HepG2 (cell line): ENCODE data around the gene IFT122. TPM values are rescaled to one million over a fixed set of nuclear protein-coding genes. Genes with fewer than 3 reads are reported as not detected.

Experiments used
- ATAC-seq: fragments of 200-7000 bp; cut with Tn5 transposase; 3 replicates; pipeline ENCODE4 v1.9.1; 2020; ENCODE audit warnings: mild to moderate bottlenecking, moderate library complexity
- BruUV-seq: library from RNA; stranded (reverse); fragments of 400-500 nt; replicated peaks from 2 replicates; lab custom pipeline; 2021; lab: Mats Ljungman, UMichigan
- CTCF ChIA-PET: fragments of 300-600 bp; formaldehyde crosslinking; extraction: SDS; loops from one replicate; lab custom pipeline; 2021; ENCODE audit warnings: low total read pairs, inconsistent platforms, low intra/inter-chr PET ratio; lab: Yijun Ruan, JAX
- POLR2A ChIA-PET: fragments of 350-600 bp; sonication (Branson Sonifier 250); formaldehyde crosslinking; loops from one replicate; lab custom pipeline; 2020; ENCODE audit warnings: antibody characterized with exemption, inconsistent platforms; lab: Yijun Ruan, JAX
- DNase-seq: peaks from one replicate; pipeline ENCODE4 v3.0.0-alpha.2; 2015; ENCODE audit warnings: low spot score
- FAIRE-seq: peaks from 3 replicates; lab custom pipeline; 2011; peaks lifted over from hg19 to GRCh38; lab: Jason Lieb, UNC
- H2AFZ ChIP-seq: one replicate; pipeline ENCODE4 v1.6.1; 2011; ENCODE audit warnings: low read length, inconsistent platforms
- H3K27ac ChIP-seq: fragments of 300-600 bp; 3 replicates; pipeline ENCODE4 v1.8.0; 2011; ENCODE audit warnings: mixed run types, mild to moderate bottlenecking, mixed read lengths, low read length, inconsistent platforms; ENCODE audit not compliant: insufficient read depth; ENCODE audit errors: extremely low read length
- H3K27me3 ChIP-seq, 2 experiments: fragments of 200-600 bp in 1 of 2; 2 replicates in 1 of 2; 3 replicates in 1 of 2; pipeline versions ENCODE4 v1.6.0 to v1.8.0; 2011; ENCODE audit warnings: low read length in 2 of 2, mild to moderate bottlenecking in 2 of 2, moderate library complexity in 2 of 2, inconsistent platforms in 1 of 2; ENCODE audit not compliant: insufficient read depth in 2 of 2, control insufficient read depth in 1 of 2
- H3K36me3 ChIP-seq, 2 experiments: fragments of 200-600 bp in 1 of 2; replicated peaks in 1 of 2; 2 replicates in 1 of 2; 3 replicates in 1 of 2; pipeline versions ENCODE4 v1.5.1 to v1.8.0; 2011; ENCODE audit warnings: low read length in 2 of 2, inconsistent platforms in 1 of 2; ENCODE audit not compliant: insufficient read depth in 2 of 2, control insufficient read depth in 1 of 2
- H3K4me1 ChIP-seq: 2 replicates; pipeline ENCODE4 v1.5.1; 2012; ENCODE audit warnings: low read length, inconsistent platforms; ENCODE audit not compliant: insufficient read depth
- H3K4me2 ChIP-seq: 2 replicates; pipeline ENCODE4 v1.6.0; 2011; ENCODE audit warnings: low read depth, low read length, inconsistent platforms
- H3K4me3 ChIP-seq, 3 experiments: fragments of 200-600 bp in 1 of 3; sonication (generic), shearing (Covaris generic) in 1 of 3; replicated peaks in 1 of 3; 2 replicates each; pipeline ENCODE4 v1.5.1; 2011 to 2016; ENCODE audit warnings: low read length in 3 of 3, inconsistent platforms in 2 of 3, low read depth in 2 of 3, mild to moderate bottlenecking in 2 of 3, control low read depth in 1 of 3, mixed read lengths in 1 of 3; ENCODE audit not compliant: insufficient read depth in 1 of 3
- H3K79me2 ChIP-seq: one replicate; pipeline ENCODE4 v1.6.1; 2011; ENCODE audit warnings: low read length, inconsistent platforms; ENCODE audit not compliant: insufficient read depth
- H3K9ac ChIP-seq: 2 replicates; pipeline ENCODE4 v1.6.0; 2011; ENCODE audit warnings: mild to moderate bottlenecking, low read depth, low read length, inconsistent platforms; ENCODE audit not compliant: insufficient read depth
- H3K9me3 ChIP-seq: 2 replicates; pipeline ENCODE4 v1.5.1; 2012; ENCODE audit warnings: mild to moderate bottlenecking, low read length
- H4K20me1 ChIP-seq: 2 replicates; pipeline ENCODE4 v1.6.0; 2011; ENCODE audit warnings: inconsistent platforms, mild to moderate bottlenecking, low read length, moderate library complexity; ENCODE audit not compliant: insufficient read depth
- NFIB ChIP-seq: sonication (generic); formaldehyde crosslinking; IDR thresholded peaks from 2 replicates; pipeline ENCODE4 v1.9.0; 2021; ENCODE audit warnings: missing genetic modification reagents, mild to moderate bottlenecking, borderline replicate concordance
- PHF5A ChIP-seq: IDR thresholded peaks from one replicate; pipeline ENCODE4 v1.6.1; 2018; ENCODE audit warnings: low read depth, missing genetic modification reagents; ENCODE audit not compliant: unreplicated experiment
- RBM22 ChIP-seq: fragments of 200-400 bp; formaldehyde crosslinking; optimal IDR thresholded peaks from 2 replicates; pipeline ENCODE3; 2017; ENCODE audit warnings: mild to moderate bottlenecking, low read length, moderate library complexity
- SPEN ChIP-seq: sonication (generic); formaldehyde crosslinking; IDR thresholded peaks from 2 replicates; pipeline ENCODE4 v1.5.1; 2020; ENCODE audit warnings: low read depth, mild to moderate bottlenecking, missing genetic modification reagents
- SRSF9 ChIP-seq: fragments of 200-400 bp; formaldehyde crosslinking; IDR thresholded peaks from 2 replicates; pipeline ENCODE4 v1.6.1; 2018; ENCODE audit warnings: borderline replicate concordance, mild to moderate bottlenecking, low read depth, low read length; ENCODE audit not compliant: insufficient read depth, poor library complexity, severe bottlenecking
- SUZ12 ChIP-seq: fragments of 150-350 bp; IDR thresholded peaks from 2 replicates; pipeline ENCODE4 v1.6.1; 2014; ENCODE audit warnings: low read depth, low read length
- ZNF260 ChIP-seq: sonication (generic); formaldehyde crosslinking; IDR thresholded peaks from 2 replicates; pipeline ENCODE4 v1.4.0; 2020; ENCODE audit warnings: missing genetic modification reagents, low read depth, mild to moderate bottlenecking, borderline replicate concordance
- ZNF572 ChIP-seq: sonication (generic); formaldehyde crosslinking; IDR thresholded peaks from 2 replicates; pipeline ENCODE4 v1.5.1; 2020; ENCODE audit warnings: mild to moderate bottlenecking, missing genetic modification reagents
- ZNF7 ChIP-seq: IDR thresholded peaks from 2 replicates; pipeline ENCODE4 v1.6.1; 2016; ENCODE audit warnings: missing biosample characterization, missing genetic modification reagents
- WGBS: methylation state at CpG from one replicate; pipeline ENCODE4 v1.1.6; 2017; ENCODE audit warnings: low lambda C conversion rate; 5-methylcytosine and 5-hydroxymethylcytosine counted together
- in situ Hi-C: cut with HindIII; loops from 2 replicates; pipeline ENCODE4 v1.10.0; 2017; ENCODE audit warnings: low pct_unique_long_range_greater_than_20kb; ENCODE audit not compliant: extremely low pct_ligation_motif_present
- intact Hi-C: fragments of 100-400 bp; cut with micrococcal nuclease; formaldehyde crosslinking; loops from one replicate; pipeline ENCODE4 v1.10.0; 2022; ENCODE audit not compliant: unreplicated experiment
- polyA plus RNA-seq, 8 experiments: library from polyadenylated mRNA; depleted of rRNA in 3 of 8; stranded (reverse) in 7 of 8; unstranded in 1 of 8; fragments of >200 nt; fragmentation: Illumina TruSeq in 4 of 8; extraction: Trizol in 4 of 8; gene quantifications; 2 replicates each; pipeline versions ENCODE4 v1.2.1 to v1.2.3, GENCODE V29; 2011 to 2016; ENCODE audit warnings: low read depth in 4 of 8, missing spikeins in 1 of 8, mixed read lengths in 1 of 8; ENCODE audit not compliant: insufficient read depth in 1 of 8
- total RNA-seq, 5 experiments: library from RNA; depleted of rRNA; stranded (reverse); fragments of >200 nt; fragmentation: Illumina TruSeq; extraction: Trizol; gene quantifications; 2 replicates each; pipeline ENCODE4 v1.2.3, GENCODE V29; 2016; ENCODE audit warnings: low read depth in 1 of 5
- TF ChIP-seq, protein P1 (sequence below): sonication (generic); formaldehyde crosslinking; IDR thresholded peaks from 2 replicates; pipeline ENCODE4 v1.4.0; 2020; ENCODE audit warnings: mild to moderate bottlenecking, missing genetic modification reagents, borderline replicate concordance
- TF ChIP-seq, protein P2 (sequence below), 2 experiments: sonication (generic) in 1 of 2; formaldehyde crosslinking in 1 of 2; IDR thresholded peaks; 2 replicates each; pipeline versions ENCODE4 v1.4.0 to v1.6.1; 2018 to 2020; ENCODE audit warnings: missing genetic modification reagents in 2 of 2, borderline replicate concordance in 1 of 2, low read depth in 1 of 2, mild to moderate bottlenecking in 1 of 2, missing biosample characterization in 1 of 2

Gene IFT122
- total and polyA plus RNA-seq, 2 of the 13 experiments (the other 11 are each of a cell fraction or from before 2014, with no cell fraction given) = 10.1 to 10.3 TPM

DNA sequence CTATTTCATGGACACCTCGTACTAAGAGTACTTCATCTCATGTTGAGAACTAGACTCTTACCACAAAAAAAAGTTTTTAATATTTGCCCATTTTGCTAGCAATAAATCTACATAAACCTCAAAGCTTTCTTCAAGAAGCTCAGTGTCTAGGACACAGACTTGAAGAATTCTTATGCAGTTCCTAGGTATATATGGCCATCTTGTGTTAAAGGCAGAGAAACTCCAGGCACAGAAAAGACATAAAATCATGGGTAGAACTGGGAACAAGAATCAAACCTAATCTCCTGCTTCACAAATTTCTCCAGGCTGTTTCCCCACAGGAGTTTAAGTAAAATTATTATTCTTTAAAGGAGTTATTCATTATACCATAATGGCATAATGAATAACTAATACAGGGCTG, 4.7 kb upstream of the IFT122 start:
- TF ChIP-seq PHF5A = no peak
- TF ChIP-seq ZNF572 (CRISPR knock-in tag) = no peak
- no peak for TF ChIP-seq ZNF7 (CRISPR knock-in tag)
- TF ChIP-seq SUZ12 = no peak
- TF ChIP-seq NFIB (CRISPR knock-in tag) = no peak
- TF ChIP-seq SPEN = no peak
- TF ChIP-seq, protein P1, sequence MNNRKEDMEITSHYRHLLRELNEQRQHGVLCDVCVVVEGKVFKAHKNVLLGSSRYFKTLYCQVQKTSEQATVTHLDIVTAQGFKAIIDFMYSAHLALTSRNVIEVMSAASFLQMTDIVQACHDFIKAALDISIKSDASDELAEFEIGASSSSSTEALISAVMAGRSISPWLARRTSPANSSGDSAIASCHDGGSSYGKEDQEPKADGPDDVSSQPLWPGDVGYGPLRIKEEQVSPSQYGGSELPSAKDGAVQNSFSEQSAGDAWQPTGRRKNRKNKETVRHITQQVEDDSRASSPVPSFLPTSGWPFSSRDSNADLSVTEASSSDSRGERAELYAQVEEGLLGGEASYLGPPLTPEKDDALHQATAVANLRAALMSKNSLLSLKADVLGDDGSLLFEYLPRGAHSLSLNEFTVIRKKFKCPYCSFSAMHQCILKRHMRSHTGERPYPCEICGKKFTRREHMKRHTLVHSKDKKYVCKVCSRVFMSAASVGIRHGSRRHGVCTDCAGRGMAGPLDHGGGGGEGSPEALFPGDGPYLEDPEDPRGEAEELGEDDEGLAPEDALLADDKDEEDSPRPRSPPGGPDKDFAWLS (CRISPR knock-in tag) = no peak
- TF ChIP-seq, protein P2, sequence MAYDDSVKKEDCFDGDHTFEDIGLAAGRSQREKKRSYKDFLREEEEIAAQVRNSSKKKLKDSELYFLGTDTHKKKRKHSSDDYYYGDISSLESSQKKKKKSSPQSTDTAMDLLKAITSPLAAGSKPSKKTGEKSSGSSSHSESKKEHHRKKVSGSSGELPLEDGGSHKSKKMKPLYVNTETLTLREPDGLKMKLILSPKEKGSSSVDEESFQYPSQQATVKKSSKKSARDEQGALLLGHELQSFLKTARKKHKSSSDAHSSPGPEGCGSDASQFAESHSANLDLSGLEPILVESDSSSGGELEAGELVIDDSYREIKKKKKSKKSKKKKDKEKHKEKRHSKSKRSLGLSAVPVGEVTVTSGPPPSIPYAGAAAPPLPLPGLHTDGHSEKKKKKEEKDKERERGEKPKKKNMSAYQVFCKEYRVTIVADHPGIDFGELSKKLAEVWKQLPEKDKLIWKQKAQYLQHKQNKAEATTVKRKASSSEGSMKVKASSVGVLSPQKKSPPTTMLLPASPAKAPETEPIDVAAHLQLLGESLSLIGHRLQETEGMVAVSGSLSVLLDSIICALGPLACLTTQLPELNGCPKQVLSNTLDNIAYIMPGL (CRISPR knock-in tag; IDR thresholded peaks at IDR 0.05; ENCODE audit: borderline replicate concordance in 1 of 2, low read depth in 1 of 2) = no peak
- TF ChIP-seq RBM22 = no peak
- no peak for TF ChIP-seq SRSF9
- no peak for TF ChIP-seq ZNF260 (CRISPR knock-in tag)
- TF ChIP-seq, all 625 proteins: peak for 0
- Histone ChIP-seq H3K9ac (no peak overlapping the region), H3K79me2 (peaks cover 22% of the 10 kb centered on the region), H3K4me2 (no peak overlapping the region), H2AFZ (no peak overlapping the region), H3K27me3 (no peaks in the 10 kb centered on the region; a peak in 1 of 5 replicates), H4K20me1 (no peaks in the 10 kb centered on the region), H3K4me3 (no peak overlapping the region), H3K4me1 (peaks cover 55% of the 10 kb centered on the region), H3K9me3 (no peaks in the 10 kb centered on the region), H3K36me3 (peaks cover 10 to 47% of the 10 kb centered on the region in 2 experiments), H3K27ac (no peak overlapping the region)
- POLR2A ChIA-PET = no interaction called here
- BruUV-seq = no TSS peak
- ATAC-seq = no peak
- intact Hi-C loops (no loop called here), in situ Hi-C loops (no loop called here)
- no peak for DNase-seq
- 96% methylated on average over 1 of the region's 1 CpG for WGBS
- CTCF ChIA-PET = no interaction called here
- FAIRE-seq = no peak
